CD4-positive, alpha-beta T cell treated with Interleukin-2 at 100 ng/mL for 4 hours (primary cell): Measurements from ENCODE around the gene RNF157.
A peak's percentile ranks its signal among the peaks of the same experiment; 100 is the strongest.
"Not testable (repeated sequence)": the region's sequence is repeated elsewhere in the genome, so short reads cannot be mapped to it uniquely, and the experiment has no call there.

Experiments
- DNase-seq: peaks from one replicate; pipeline ENCODE4 v3.0.0-alpha.2; 2020; ENCODE audit warnings: low spot score

Gene RNF157

DNA sequence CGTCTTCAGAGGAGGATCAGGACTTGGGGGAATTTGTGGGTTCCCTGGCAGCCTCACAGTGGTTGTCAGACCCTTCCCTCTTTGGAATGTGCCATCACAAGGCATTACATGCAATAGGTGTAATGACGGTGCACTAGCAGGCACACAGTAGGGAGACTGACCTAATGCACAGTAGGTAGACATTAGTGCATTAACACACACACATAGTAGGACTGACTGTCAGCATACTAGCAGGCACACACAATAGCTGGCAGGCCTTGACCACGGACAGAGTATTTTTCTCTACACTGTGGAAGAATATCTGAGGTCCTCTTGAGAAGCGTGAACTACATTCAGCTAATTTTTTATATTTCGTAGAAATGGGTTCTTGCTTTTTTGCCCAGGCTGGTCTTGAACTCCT lies 14.0 kb upstream of the RNF157 start:
- DNase-seq: no peak

DNA sequence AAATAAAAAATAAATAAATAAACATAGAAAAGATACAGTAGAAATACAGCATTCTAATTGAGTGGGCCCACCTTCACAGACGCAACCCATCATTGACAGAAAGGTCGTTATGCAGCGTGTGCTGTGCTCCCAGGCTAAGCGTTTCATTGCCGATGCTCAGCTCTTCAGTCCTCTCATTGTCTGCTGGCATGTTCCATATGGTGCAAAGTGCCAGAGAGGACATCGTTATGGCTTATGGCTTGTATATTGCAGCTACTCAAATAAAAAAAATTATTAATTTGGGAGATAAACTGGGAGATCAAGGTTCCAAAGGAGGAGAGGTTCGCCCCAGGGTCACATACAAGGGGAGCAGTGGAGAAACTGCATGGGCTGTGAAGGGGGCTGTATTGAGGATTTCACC lies 13.5 kb upstream of the RNF157 start:
- no peak for DNase-seq

GRCh38 chr17:76252967-76253766 lies 12.9 kb upstream of the RNF157 start:
- DNase-seq: not testable (repeated sequence)

DNA sequence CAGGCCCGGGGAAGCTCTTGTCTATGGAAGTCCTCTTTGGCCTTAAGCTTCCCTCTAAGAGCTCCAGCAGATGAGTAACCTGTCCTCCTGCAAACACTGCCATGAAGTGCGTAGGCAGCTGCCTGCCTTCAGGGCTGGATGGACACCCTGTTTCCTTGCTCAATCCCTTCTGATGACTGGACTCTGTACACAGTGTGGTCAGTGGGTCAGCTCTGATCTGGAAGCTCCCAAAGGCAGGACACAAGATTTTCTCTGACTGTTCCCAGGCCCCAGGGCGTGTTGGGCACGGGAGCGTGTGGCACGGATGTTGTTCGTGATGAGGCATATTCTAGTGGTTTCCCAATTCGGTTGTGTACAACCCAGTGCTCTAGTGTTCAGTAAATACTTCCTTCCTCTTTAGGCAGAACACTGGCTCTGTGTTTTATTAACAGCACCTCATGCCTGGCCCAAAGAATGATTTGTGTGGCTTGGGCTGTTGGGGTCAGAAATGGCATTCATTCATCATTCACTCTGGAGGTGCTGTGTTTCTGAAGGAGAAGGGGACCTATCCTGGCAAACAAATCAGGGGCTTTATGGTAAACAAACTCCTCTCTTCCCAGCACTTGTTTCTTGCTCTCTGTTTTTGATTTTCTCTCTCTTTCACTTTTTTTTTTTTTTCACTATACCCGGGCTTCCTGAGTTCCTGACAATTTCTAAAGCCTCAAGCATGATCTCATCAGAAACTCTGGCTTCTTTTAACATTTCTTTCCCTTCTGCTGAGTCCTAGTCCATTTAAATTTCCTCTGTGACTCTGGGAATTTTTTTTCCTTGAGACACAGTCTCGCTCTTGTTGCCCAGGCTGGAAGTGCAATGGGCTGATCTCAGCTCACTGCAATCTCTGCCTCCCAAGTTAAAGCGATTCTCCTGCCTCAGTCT lies 12.0 kb upstream of the RNF157 start:
- DNase-seq: peak; percentile 57

GRCh38 chr17:76251478-76252039 lies 11.3 kb upstream of the RNF157 start:
- DNase-seq: no peak

DNA sequence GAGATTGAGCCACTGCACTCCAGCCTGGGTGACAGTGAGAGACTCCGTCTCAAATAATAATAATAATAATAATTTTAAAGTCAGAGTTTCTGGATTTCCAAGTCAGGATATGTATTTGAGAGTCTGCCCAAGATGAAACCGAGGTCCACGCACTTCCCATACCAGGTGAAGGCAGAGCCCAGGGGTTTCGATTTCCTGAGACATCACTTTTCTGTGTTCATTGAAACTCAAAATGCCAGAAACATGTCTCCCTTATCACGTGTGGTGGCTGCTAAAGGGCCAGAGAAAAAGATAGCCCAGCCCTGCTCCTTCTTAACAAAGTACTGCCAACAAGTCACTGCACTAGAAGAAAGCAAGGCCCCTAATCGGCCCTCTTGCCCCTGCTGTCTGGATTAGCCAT lies 9.8 kb upstream of the RNF157 start:
- DNase-seq: no peak

- no peak for DNase-seq
These were observed 7.9 kb upstream of the RNF157 start for GRCh38 chr17:76248013-76248782.

DNA sequence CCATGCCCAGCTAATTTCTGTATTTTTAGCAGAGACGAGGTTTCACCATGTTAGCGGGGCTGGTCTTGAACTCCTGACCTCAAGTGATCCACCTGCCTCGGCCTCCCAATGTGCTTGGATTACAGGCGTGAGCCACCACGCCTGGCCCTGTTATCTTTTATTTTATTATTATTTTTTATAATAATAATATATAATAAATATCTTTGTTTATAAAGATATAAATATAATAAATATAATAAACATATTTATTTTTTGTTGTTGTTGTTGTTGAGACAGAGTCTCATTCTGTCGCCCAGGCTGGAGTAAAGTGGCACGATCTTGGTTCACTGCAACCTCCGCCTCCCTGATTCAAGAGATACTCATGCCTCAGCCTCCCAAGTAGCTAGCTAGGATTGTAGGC lies 7.0 kb upstream of the RNF157 start:
- DNase-seq: no peak

DNA sequence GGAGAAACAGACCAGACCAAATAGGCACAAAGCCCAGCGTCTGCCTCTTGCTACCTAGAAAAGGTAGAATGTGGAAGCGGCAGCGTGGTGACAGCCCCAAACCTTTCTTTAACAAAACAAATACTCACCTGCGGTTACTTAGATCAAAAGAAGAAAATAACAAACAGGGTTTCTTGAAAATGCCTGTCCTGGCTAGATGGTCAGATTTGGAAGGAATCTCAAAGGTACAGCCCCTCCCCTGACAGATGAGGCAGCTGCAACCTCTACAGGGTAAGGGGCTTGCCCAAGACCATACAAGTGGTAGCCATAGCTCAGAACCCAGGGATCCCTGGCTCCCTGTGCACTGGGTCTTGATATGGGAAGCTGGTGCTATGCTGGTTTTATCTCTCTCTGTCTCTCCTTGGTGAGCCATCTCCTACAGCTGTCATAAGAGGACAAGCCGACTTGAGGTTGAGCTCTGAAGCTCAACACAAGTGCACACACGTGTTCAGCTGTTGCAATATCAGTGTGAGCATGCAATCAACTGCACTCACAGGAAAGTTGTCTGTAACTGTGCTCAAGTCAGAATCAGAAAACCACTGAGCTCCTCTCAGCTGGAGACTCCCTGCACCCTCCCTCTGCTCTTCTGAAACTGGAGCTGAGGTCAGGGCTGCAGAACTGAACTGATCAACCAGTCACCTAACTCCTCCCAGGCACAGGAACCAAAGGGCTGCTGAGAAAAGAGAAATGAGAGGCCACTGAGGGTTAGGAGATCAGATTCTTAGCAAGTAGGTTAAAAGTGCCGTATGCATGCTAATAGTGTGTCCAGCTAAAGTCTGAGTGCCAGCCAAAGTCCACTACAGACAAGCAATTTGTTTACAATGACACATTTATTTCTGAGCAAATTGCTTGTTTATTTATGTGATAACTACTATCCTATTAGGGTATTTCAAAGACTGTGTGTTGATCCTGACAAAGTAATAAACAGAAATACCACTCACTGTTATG lies 6.1 kb upstream of the RNF157 start:
- DNase-seq: peak; percentile 53

DNA sequence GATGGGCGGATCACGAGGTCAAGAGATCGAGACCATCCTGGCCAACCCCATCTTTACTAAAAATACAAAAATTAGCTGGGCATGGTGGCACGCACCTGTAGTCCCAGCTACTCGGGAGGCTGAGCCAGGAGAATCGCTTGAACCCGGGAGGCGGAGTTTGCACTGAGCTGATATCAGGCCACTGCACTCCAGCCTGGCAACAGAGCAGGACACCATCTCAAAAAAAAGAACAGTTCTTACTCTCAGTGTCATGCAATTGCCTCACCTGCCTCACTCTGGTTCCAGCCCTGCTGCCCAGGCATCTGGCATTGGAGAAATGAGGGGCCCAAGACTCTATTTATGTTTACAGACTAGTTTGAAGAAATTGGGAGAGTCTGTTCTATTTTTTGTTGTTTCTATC lies 4.4 kb upstream of the RNF157 start:
- DNase-seq: not testable (repeated sequence)

DNA sequence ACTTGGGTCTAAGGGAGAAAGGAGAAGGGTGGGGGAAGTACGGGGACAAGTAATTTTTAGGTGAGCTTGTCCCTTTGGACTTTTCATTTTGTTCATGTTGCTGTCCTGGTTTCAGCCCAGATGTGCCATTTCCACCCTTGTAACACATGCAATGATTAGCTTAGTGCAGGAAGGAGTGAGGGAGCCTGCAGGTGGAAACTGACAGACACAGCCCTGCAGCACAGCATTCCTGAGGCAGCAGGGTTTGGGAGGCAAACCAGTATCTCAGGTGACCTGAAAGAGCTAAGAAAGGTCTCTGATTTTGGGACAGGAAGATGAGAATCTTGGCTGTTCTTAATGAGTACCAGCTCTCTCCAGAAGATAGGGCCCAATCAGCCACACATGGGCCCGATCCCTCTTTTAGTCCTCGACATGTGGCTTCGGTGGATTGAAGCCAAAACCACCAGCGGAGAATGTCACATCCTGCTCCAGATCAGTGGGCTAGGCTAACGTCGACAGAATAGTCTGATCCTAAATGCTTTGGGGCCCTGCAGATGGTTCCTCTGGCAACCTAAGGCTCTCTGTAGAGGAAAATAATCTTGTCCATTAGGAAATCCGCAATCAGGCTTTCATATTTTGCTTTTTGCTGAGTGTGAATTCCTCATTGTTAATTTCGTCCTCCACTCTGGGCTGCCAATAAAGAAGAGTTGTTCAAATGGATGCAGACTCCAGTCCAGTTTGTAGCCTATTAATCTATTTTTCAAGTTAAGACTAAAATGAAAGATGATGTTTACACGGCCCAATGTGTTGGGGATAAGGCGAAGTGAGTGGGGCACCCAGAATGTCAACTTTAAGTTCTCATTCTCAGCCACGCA lies 3.8 kb upstream of the RNF157 start:
- no peak for DNase-seq

DNA sequence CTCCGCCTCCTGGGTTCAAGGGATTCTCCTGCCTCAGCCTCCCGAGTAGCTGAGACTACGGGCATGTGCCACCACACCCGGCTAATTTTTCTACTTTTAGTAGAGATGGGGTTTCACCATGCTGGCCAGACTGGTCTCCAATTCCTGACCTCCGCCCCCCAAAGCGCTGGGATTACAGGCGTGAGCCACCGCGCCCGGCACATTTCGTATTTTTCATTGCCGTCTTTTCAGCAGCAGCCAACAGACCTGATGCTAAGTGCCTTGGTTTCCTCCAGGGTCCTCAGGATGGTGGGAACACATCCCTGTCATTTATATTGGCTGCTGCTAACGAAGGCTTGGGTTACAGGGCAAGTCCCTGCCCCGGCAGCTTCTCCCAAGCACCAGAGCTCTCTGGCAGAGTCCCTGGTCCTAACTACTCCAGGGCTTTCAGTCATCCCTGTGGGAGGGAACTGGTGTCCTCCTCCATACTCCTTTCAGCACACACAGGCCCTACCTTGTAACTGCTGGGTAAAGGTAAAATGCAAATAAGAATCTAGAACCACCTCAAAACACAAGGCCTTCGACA lies 1.5 kb upstream of the RNF157 start:
- DNase-seq: no peak

- DNase-seq: no peak
These were observed 878 bp upstream of the RNF157 start for GRCh38 chr17:76241204-76241538.

DNA sequence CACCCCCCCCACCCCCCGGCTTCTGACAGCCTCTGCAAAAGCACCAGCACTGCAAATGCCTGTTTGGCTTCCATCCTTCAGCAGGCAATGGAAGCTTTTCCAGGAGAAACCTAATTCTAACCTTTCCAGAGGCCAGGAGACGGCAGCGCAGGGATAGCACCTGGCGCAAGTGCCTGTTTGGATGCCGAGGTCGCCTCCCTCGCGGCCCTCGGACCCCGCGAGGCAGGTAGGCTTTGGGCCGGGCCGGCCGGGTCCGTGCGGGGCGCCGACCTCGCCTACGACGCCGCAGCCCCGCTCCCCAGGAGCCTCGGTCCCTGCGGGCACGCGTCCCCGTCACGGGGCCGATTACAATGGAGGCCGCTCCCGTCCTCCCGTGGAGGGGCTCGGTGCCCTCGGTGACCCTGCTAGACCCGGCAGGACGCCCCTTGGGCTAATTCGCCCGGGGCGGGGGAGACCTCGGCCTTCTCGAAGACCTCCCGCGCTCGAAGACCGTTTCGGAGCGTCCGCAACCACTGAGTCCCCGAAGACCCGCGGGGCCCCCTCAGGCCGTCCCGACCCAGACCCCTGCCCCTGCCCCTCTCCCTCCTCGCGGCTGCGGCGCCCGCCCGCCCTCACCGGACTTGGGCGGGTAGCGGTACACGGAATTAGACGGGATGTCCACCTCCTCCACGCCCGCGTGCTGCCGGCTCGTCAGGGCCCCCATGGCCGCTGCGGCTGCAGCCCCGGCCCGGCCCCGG lies 587 bp downstream of the RNF157 start:
- no peak for DNase-seq

- no peak for DNase-seq
These were observed 1.3 kb downstream of the RNF157 start for GRCh38 chr17:76238847-76239537.

- DNase-seq: no peak
These were observed 2.4 kb downstream of the RNF157 start for GRCh38 chr17:76237859-76238313.

DNA sequence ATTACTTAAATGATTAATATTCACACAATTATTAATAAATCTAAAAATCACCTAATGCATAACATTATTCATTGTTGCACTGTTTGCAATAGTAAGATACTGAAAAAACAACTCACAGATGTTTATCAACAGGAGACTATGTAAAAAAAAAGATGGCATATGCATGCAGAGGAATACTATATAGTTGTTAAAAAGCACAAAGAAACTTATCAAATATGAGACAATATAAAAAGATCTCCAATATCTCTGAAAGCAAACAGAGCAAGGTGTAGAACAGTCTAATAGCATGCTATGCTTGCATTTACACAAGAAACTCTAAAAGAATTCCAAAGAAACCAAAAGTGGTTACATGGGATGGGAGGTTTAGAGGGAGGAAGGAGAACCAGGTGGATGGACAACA lies 3.7 kb downstream of the RNF157 start:
- no peak for DNase-seq

- DNase-seq: no peak
These were observed 4.4 kb downstream of the RNF157 start for GRCh38 chr17:76235883-76236282.
